Mesothelial cell of epicardium (in vitro differentiated cells): ENCODE data around the gene NRSN2. TPM values are rescaled to one million over a fixed set of nuclear protein-coding genes. Genes with fewer than 3 reads are reported as not detected.

Experiments
- DNase-seq, 2 experiments: peaks; one replicate each; pipeline ENCODE4 v3.0.0; 2021; ENCODE audit warnings: low spot score in 2 of 2; ENCODE audit not compliant: unreplicated experiment in 2 of 2
- H3K27ac Mint-ChIP-seq: 2 replicates; pipeline ENCODE4 v1.8.0; 2021; ENCODE audit warnings: mixed read lengths
- H3K27me3 Mint-ChIP-seq: 2 replicates; pipeline ENCODE4 v1.8.0; 2021; ENCODE audit warnings: low read depth, mixed read lengths
- H3K36me3 Mint-ChIP-seq: 2 replicates; pipeline ENCODE4 v1.8.0; 2021; ENCODE audit warnings: mixed read lengths
- H3K4me1 Mint-ChIP-seq: 2 replicates; pipeline ENCODE4 v1.8.0; 2021; ENCODE audit warnings: mixed read lengths
- H3K4me3 Mint-ChIP-seq: 2 replicates; pipeline ENCODE4 v1.8.0; 2021; ENCODE audit warnings: mild to moderate bottlenecking, moderate library complexity, mixed read lengths
- H3K9me3 Mint-ChIP-seq: 2 replicates; pipeline ENCODE4 v1.8.0; 2021; ENCODE audit warnings: mixed read lengths
- total RNA-seq: library from RNA; stranded (reverse); gene quantifications from 3 replicates; pipeline ENCODE4 v1.2.1, GENCODE V29; 2021
- TF ChIP-seq, protein P1 (sequence below): fragments of 200-600 bp; sonication (generic); IDR thresholded peaks from one replicate; pipeline ENCODE4 v1.5.0; 2021; ENCODE audit warnings: antibody characterized with exemption; ENCODE audit not compliant: unreplicated experiment

NRSN2 gene, protein sequence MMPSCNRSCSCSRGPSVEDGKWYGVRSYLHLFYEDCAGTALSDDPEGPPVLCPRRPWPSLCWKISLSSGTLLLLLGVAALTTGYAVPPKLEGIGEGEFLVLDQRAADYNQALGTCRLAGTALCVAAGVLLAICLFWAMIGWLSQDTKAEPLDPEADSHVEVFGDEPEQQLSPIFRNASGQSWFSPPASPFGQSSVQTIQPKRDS
- total RNA-seq: 41.0 to 46.2 TPM (median 41.2 TPM) in 3 replicates

DNA sequence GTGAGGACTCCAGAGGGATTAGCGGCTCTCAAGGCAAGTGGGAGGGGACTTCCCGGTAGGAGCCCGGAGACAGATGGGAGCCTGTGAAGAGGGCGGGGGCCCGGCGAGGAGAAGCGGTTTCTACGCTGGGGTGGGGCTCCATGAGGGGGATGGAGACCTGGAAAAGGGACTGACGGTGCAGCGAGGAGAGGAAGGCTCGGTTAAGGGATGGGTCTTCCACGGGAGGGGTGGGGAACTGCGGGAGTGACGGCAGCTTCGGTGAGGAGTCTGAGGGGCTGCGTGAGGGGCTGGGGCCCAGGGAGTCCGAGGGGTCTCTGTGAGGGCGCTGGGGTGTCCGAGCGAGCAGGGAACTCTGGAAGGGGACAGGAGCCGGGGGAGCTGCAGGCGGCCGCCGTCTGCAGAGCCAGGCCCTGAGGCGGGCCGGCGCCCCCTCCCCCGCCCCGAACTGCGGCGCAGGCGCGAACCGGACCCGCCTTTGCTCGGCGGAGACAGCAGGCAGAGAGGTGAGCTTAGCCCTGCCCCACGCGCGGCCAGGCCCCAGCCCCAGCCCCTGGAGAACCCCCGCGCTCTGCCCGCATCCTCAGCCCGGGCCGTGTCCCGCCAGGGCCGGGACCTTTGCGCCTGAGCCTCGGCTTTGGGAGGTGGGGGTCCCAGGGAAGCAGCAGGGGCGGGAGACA is at the start of gene NRSN2:
TSS of gene NRSN2 (plus strand) at position 472 of the 677 bp plus-strand sequence. CDS start 2,533 bp downstream, outside the sequence.
- TF ChIP-seq, protein P1, sequence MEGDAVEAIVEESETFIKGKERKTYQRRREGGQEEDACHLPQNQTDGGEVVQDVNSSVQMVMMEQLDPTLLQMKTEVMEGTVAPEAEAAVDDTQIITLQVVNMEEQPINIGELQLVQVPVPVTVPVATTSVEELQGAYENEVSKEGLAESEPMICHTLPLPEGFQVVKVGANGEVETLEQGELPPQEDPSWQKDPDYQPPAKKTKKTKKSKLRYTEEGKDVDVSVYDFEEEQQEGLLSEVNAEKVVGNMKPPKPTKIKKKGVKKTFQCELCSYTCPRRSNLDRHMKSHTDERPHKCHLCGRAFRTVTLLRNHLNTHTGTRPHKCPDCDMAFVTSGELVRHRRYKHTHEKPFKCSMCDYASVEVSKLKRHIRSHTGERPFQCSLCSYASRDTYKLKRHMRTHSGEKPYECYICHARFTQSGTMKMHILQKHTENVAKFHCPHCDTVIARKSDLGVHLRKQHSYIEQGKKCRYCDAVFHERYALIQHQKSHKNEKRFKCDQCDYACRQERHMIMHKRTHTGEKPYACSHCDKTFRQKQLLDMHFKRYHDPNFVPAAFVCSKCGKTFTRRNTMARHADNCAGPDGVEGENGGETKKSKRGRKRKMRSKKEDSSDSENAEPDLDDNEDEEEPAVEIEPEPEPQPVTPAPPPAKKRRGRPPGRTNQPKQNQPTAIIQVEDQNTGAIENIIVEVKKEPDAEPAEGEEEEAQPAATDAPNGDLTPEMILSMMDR: no peak
- peak within 1 kb of the TSS; percentile 97 for H3K27ac Mint-ChIP-seq
- no peaks in the 10 kb centered on the region for H3K27me3 Mint-ChIP-seq
- DNase-seq: peak; percentile 62 to 85
- H3K9me3 Mint-ChIP-seq: no peaks in the 10 kb centered on the region
- H3K4me1 Mint-ChIP-seq: peaks cover 14% of the 10 kb centered on the region
- H3K36me3 Mint-ChIP-seq: peaks cover 10% of the 10 kb centered on the region
- H3K4me3 Mint-ChIP-seq: peak within 1 kb of the TSS; percentile 83

DNA sequence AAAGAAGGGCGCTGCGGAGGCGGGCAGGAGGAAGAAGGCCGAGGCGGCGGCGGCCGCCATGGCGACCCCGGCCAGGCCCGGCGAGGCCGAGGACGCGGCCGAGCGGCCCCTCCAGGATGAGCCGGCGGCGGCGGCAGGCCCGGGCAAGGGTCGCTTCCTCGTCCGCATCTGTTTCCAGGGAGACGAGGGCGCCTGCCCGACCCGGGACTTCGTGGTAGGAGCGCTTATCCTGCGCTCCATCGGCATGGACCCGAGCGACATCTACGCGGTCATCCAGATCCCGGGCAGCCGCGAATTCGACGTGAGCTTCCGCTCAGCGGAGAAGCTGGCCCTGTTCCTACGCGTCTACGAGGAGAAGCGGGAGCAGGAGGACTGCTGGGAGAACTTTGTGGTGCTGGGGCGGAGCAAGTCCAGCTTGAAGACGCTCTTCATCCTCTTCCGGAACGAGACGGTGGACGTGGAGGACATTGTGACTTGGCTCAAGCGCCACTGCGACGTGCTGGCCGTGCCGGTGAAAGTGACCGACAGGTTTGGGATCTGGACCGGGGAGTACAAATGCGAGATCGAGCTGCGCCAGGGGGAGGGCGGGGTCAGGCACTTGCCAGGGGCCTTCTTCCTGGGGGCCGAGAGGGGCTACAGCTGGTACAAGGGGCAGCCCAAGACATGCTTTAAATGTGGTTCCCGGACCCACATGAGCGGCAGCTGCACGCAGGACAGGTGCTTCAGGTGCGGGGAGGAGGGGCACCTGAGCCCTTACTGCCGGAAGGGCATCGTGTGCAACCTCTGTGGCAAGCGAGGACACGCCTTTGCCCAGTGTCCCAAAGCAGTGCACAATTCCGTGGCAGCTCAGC is 48.8 kb upstream of the NRSN2 start:
- Mint-ChIP-seq H3K27me3 (no peaks in the 10 kb centered on the region), H3K4me1 (peaks cover 46% of the 10 kb centered on the region), H3K9me3 (no peaks in the 10 kb centered on the region), H3K27ac (peak overlapping the region; percentile 97), H3K4me3 (peak overlapping the region; percentile 99), H3K36me3 (no peaks in the 10 kb centered on the region)
- DNase-seq: peak in 1 of 2 experiments; percentile 49
- TF ChIP-seq, protein P1: no peak

DNA sequence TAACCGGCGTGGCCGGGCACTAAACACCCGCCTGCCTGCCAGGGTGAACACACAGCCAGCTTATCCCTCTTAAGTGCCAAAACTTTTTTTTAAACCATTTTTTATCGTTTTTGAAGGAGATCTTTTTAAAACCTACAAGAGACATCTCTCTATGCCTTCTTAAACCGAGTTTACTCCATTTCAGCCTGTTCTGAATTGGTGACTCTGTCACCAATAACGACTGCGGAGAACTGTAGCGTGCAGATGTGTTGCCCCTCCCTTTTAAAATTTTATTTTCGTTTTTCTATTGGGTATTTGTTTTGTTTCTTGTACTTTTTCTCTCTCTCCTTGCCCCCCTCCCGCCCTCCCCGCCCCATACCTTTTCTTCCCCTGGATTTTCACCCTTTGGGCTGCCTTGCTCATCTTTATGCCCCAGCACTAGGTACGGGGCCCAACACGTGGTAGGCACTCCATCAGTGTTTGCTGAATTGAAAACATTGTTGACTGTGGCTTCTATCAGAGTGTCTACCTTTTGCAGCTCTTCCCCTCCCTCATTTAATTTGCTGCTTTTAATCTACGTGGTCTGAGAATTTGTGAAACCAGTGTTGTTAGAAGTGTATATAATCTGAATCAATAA is 48.0 kb upstream of the NRSN2 start:
- Mint-ChIP-seq H3K27ac (peak overlapping the region; percentile 97), H3K4me3 (peak overlapping the region; percentile 98), H3K9me3 (no peaks in the 10 kb centered on the region), H3K36me3 (no peaks in the 10 kb centered on the region), H3K27me3 (no peaks in the 10 kb centered on the region), H3K4me1 (peaks cover 46% of the 10 kb centered on the region)
- DNase-seq: no peak
- TF ChIP-seq, protein P1: no peak

DNA sequence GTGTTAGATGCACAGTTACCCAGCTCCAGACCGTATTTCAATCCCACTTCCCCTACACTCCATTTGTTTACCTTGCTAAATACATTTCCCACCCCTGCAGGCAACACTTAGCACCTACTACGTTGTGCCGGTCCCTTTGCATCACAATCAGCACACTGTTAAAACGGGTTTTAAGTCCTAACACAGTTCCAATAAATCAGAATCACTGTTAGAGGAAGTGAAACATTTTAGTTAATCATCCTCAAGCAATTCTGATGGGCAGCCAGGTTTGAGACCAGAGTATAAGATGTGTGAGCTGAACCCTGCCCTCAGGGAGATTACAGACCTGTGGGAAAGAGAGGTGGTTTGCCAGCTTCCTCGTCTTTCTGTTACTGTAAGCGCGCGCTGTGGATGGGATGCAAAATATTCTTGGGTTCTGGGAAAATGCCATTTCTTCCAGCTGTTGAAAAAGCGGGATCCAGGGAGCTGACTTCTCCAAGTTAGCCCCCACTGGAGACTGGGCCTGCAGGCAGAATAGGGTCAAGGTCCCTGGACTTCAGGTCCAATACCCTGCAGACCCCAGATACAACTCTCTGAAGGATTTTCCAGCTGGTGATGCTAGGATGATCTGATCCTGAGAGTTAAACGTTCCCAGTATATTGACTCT is 46.4 kb upstream of the NRSN2 start:
- H3K4me1 Mint-ChIP-seq: peaks cover 46% of the 10 kb centered on the region
- no peak for DNase-seq
- TF ChIP-seq, protein P1: no peak
- H3K27ac Mint-ChIP-seq: peak overlapping the region; percentile 87
- peak overlapping the region; percentile 98 for H3K4me3 Mint-ChIP-seq
- H3K27me3 Mint-ChIP-seq: no peaks in the 10 kb centered on the region
- no peaks in the 10 kb centered on the region for H3K9me3 Mint-ChIP-seq
- H3K36me3 Mint-ChIP-seq: no peaks in the 10 kb centered on the region
